Smooth muscle cell of bladder (primary cell): Measurements from ENCODE around the gene COX17. TPM values are rescaled to one million over a fixed set of nuclear protein-coding genes. Genes with fewer than 3 reads are reported as not detected.

Experiments
- total RNA-seq: library from RNA; depleted of rRNA; stranded (reverse); fragments of >200 nt; gene quantifications from 2 replicates; pipeline ENCODE4 v1.2.3, GENCODE V29; 2014

COX17 gene, protein sequence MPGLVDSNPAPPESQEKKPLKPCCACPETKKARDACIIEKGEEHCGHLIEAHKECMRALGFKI
- 14.2 and 21.4 TPM in 2 replicates for total RNA-seq

DNA sequence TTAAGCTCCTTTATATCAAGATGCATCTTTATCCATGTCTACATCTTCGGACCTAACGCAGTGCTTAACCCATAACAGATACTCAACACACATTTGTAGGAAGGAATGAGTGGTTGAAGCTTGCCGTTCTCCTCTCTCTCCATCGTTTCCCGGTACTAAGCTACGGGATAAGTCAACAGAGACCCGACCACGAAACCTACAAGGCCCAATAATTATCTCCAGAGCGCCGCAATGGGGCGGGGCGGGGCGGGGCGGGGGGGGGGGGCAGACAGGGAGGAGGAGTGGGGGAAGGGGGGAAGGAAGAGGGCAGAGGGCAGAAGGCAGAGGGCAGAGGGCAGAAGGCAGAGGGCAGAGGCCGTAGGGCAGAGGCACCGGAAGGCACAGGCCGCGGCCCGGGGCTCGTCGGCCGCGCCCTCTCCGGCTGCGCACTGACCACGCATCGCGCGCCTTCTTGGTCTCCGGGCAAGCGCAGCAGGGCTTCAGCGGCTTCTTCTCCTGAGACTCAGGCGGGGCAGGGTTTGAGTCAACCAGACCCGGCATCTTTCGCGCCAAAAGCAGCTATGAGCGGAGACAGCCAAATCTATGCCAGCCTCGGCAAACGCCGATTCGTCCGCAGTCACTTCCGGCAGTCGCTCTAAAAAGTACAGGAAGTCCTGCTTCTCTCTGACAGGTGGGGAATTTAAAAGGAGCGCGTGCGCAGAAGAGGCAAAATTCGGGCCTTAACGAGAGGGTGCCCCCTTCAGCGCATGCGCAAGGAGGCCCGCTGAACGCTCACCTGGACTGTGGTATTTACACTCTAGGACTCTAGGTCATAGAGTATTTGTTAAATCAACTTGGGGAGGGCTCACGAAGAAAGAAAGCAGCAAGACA lies at the start of gene COX17:
COX17 (minus strand) TSS at position 636 of the 870 bp plus-strand sequence; CDS start at position 540, 96 bp downstream.

DNA sequence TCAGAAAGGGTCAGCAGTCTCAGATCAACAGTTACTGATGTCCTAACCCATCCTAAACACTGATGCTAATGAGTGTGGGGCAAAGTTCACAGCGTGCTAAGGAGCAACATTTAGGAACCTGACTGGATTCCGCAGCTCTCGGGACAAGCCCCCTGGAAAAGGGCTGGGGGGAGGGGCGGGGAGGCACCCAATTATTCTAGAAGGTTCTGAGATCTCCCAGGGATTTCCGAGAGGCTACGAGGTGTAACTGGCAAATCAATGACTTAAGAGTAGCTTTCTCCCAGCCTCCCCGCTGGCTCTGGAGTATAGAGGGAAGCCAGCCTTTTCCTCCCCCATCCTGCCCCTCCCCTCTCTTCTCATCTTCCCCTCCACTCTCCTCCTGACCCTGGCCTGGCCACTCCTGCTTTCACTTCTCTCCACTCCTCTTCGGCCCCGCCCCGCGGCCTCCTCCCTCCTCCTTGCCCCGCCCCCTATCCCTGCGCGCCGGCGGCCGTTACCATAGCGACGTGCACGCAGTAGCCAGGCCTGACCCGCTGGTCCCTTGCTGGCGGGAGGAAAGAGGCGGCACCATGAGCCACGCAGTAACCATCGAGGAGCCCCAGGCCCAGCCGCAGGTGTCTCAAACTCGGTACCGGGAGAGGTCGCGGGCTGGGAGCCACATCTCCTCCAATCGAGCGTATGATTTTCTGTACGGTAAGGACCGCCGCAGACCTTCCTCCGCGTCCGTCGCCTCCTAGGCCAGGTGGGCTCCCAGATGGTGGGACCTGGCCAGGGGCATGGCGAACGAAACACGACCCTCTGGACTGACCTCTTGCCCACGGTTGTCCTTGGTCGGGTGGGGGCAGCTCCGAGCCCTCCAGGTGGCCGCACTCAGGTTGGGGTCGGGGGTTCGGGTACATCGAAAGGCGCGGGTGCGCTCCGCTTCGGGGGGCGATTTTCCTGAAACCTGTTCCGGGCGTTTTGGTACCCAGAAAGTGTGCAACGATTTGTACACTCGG lies 25.6 kb upstream of the COX17 start, which contains the start of gene CFAP91:
CFAP91 (plus strand) TSS at position 493 of the 998 bp plus-strand sequence; CDS start at position 570, 77 bp downstream.

DNA sequence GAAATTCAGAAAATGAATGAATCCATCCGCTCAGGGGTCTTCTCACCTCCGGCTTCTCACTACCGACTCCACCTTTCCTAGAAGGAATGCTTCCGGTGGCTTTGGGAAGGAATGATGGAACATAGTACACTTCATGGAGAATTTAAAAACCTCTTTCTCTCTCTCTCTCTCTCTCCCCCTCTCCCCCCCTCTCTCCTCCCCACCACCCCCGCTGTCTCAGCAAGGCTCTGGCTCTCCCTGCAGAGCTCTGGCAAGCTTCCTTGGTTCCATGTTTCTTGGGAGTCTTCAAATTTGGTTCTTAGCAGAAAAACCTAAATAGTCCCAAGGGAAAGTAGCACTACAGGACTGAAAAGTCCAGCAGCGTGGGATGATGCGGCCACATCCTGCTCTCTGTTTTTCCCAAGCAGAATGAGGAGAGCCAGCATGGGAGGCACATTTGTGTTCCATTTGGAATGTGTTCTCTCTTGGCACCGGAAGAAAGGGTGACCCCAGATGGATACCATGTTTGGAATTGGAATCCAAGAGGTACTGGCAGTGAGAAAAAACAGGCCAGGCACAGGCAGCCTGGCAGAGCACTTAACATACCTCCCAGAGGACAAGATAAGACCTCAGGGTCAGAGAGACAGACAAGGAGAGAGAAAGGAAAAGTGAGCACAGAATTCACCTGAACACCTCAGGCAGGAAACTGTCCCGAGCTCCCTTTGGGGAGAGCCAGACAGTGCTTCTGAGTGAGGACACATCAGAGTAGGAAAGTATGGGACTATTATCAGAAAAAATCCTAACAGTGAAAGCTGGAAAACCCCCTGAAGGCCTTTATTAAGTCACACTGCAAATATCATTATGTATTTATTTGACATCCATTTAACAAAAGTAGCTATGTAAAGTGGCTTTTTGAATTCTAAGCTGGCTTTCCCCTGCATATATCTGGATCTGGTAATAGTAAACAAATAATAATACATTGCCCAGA lies 16.4 kb downstream of the COX17 start, which contains the start of gene POPDC2:
POPDC2 (minus strand) TSS at position 116 of the 967 bp plus-strand sequence. CDS start 166 bp downstream, outside the sequence.

Other genes with a start within 250 kb of the COX17 start
- 65.8 and 67.6 TPM in 2 replicates for gene TMEM39A, start 213.8 kb downstream of the COX17 start, total RNA-seq
- 13.5 and 25.9 TPM in 2 replicates for gene POGLUT1, start 208.4 kb downstream of the COX17 start, total RNA-seq
- 46.1 and 60.6 TPM in 2 replicates for gene TIMMDC1, start 178.9 kb downstream of the COX17 start, total RNA-seq
- gene CD80, start 117.8 kb downstream of the COX17 start, total RNA-seq: 0.14 TPM in 1 of 2 replicates, not detected in the other
- gene ADPRH, start 97.9 kb downstream of the COX17 start, total RNA-seq: 1.7 TPM in 2 replicates
- gene PLA1A, start 79.5 kb downstream of the COX17 start, total RNA-seq: 0.83 TPM in 1 of 2 replicates, not detected in the other
- gene POPDC2, start 16.8 kb downstream of the COX17 start, total RNA-seq: under 0.01 and 0.37 TPM in 2 replicates
- gene CFAP91, start 25.6 kb upstream of the COX17 start, total RNA-seq: 0.14 and 0.18 TPM in 2 replicates
- gene NR1I2, start 104.7 kb upstream of the COX17 start, total RNA-seq: not detected in 2 replicates